NCI-H526 (cell line): ENCODE measurements around the gene KCTD1.

Experiments used
- DNase-seq, 2 experiments: peaks; one replicate each; lab custom pipeline; 2025; lab: John Stamatoyannopoulos, UW

KCTD1 gene

GRCh38 chr18:26429535-26430226 lies 118.7 kb downstream of the KCTD1 start:
- peak; percentile 19 to 68 for DNase-seq

GRCh38 chr18:26425148-26425531 lies 123.2 kb downstream of the KCTD1 start:
- no peak for DNase-seq

DNA sequence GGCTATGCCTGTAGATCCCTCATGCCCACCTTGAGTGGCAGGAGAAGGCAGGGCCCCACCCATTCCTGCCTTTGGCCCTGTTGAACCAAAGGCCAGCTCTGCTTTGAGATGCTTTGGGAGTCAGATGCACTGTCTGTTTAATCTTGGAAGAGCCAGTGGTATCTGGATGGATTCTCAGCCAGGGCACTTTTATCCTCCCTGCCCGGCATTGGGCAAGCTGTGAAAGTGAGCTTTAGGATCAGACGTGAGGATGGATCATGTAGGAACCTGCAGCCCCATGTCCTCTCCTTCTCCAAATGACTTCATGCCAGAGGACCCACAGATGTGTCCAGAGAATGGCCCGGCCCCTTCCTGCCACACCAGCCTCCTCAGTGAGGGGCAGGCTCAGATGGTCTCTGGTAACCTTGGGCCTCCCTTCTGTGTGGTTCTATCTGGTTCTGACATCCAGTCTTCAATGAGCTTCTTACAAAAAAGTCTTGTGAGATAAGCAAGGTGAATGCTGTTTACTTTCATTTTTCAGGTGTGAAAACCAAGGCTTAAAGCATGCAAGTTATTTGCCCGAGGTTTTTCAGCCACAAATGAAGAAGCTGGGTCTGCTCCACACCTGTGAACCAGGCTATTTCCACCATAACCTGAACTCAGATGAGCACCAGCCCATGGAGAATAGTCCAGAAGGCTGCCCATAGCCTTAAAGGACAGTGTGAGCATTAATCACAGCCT lies 123.8 kb downstream of the KCTD1 start:
- DNase-seq, result no peak

DNA sequence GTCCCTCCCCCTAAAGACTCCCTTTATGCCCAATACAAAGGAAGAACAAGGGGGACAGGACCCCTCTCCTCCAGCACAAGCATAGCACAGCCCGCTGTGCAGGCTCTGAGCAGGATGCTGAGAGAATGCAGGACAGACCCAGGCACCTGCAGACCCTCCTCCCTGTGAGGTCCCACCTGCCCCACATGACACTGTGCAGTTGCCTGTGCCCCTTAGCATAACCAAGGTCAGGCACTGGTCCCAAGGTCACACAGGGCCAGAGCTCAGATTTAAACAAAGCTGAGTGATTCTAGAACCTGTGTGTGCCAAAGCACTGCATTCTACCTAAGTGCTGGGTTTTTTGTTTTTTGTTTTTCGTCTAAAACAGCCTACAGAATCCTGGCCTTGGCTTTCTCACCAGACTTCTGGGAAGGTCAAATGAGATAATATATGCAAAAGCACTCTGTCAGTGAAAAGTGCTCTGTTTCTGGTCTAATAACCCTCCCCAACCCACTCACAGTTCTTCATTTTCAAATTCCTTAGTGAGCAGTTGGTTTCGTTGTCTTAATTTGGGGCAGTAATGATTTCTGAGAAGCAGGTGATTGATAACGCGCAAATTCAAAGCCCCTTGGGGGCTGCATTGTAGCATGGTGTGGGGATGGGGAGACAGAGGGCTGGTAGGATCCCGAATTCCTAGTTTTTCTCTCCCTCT lies 125.7 kb downstream of the KCTD1 start:
- no peak for DNase-seq

- no peak for DNase-seq
Observed at GRCh38 chr18:26421931-26422330, 126.4 kb downstream of the KCTD1 start.

- DNase-seq, result no peak
Observed at GRCh38 chr18:26421503-26421902, 126.8 kb downstream of the KCTD1 start.

DNA sequence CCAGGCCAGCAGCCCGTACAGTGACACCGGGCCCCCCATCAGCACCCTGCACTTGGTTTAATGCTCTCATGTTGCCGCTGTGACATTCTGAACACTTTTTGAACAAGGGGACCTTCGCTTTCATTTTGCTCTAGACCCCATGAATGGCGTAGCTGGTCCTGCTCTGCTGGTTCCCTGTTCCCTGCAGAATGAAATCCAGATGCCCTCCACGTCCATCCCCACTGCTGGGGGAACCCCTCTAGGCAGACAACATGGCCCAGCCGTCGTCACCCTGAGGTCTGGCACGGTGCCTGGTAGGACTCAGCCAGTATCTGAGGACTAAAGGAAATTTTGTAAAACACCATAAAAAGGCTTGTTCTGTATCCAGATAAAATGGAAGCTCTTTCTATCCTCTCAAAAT lies 128.6 kb downstream of the KCTD1 start:
- no peak for DNase-seq

GRCh38 chr18:26418225-26418624 lies 130.1 kb downstream of the KCTD1 start:
- DNase-seq, result no peak

- DNase-seq, result no peak
Observed at GRCh38 chr18:26417190-26417589, 131.2 kb downstream of the KCTD1 start.

GRCh38 chr18:26416652-26417150 lies 131.7 kb downstream of the KCTD1 start:
- no peak for DNase-seq

GRCh38 chr18:26415631-26416030 lies 132.7 kb downstream of the KCTD1 start:
- DNase-seq, result no peak

DNA sequence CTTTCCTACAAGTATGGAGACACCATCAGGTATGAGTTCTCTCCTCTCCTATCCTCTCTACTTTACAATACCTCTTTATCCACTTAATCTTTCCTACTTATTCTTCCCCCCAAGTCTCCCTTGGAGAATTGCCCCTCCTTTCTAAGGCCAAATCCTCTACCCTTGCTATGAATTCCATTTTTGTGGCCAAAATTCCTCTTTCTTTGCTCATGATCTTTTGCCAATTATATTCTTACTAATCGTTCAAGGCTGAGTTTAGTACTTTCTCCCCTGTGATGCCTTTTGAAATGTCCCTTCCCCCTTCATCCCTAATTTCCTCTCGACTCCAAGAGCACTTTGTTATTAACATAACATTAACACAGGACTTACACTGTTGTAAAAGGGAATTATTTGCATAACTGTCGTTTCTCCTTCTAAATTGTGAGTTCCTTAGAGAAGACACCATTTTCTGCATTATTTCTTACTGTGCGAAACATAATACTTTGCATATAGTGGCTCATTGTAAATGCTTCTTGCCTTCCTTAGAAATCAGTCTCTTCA lies 133.4 kb downstream of the KCTD1 start:
- peak; percentile 59 to 62 for DNase-seq

DNA sequence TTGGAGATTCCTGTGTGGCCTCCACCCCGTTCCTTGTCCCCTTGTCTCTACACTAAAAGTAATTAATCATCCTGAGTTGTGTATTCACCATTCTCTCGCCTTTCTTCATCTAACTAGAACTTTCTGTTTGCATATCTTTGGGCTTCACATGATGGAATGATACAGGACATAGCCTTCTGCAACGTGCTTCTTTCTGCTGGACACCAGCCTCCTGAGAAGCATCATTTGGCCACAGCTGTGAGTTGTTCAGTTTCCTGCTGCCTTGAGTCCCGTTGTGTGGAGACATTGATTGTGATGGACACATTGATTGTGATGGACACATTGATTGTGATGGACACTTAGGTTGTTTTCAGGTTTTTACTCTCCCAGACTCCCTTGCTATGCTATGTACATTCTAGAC lies 139.3 kb downstream of the KCTD1 start:
- peak in 1 of 2 experiments; percentile 29 for DNase-seq

DNA sequence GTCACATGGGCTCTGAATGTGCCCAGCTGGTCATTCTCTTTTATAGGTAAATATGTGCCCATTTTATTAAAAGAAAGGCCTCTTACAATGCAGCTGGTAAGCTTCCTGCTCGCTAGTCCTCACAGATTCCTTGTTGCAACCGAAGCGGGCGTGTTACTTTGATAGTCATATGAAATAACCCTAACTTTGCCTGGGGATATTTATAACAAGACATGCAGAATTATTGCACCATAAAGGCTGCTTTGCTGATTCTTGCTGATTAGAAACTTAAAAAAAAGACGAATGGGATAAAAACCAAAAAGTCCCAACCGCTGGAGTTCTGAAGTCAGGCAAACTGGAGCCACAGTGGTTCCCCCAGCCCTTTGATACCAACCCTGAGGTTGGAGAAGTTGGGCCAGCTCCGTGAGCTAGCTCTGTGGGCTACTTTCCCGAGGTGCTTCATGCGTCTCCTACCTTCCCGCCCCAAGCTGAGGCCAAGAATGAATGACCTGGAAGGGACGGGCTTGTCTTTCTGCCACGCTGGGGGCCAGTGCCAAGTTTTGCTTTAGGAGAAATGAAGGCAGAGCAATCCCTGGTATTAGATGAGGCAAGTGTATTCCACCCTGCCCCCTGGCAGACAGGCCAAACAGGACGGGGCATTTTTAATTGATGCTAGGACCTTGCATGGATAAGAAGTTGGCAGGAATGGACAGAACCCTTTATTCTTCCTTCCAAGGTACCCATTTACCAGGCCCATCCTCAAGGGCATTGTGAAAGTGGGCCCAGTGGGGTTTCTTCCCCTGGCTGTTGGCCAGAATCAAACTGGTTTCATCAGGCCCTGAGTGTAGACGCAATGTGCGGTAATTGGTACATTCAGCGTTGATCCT lies 140.4 kb downstream of the KCTD1 start:
- DNase-seq, result peak in 1 of 2 experiments; percentile 54

- DNase-seq, result peak; percentile 88 to 93
Observed at GRCh38 chr18:26406854-26407517, 141.4 kb downstream of the KCTD1 start.

GRCh38 chr18:26406324-26406723 lies 142.0 kb downstream of the KCTD1 start:
- DNase-seq, result peak; percentile 73 to 83

DNA sequence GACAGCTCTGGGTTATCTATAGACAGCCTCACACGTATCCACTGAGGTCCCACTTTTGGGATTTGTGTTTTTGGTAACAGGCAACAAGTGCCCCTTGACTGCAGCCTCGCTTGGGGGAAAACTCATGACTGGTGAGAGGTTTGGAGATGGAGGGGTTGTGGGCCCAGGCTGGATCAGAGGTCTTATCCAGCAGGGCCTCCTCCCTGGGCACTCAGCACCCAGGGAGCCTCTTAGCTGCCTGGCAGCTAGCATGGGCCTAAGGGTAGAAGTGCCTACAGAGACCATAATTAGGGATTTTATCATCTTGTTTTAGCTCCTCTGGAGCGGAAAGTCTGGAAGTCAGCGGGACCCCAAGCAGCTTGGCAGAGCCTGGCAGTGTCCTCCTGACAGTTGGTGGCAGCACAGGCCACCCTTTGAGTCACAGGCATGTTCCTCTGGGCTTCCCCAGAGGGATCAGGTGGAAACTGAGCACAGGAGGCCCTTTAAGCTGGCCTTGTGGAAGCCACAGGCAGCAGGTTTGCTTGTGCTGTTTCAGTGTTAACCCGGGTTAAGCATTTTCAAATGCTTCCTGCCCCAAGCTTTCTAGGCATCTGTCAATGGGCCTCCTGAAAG lies 143.1 kb downstream of the KCTD1 start:
- peak; percentile 58 to 82 for DNase-seq
